Epithelial cell of proximal tubule (primary cell): ENCODE measurements around the gene NKAIN2. TPM values are rescaled to one million over a fixed set of nuclear protein-coding genes. Genes with fewer than 3 reads are reported as not detected.

Experiments used
- DNase-seq: peaks from one replicate; pipeline ENCODE4 v3.0.0-alpha.2; 2011; ENCODE audit warnings: low read depth
- H3K4me3 ChIP-seq: 2 replicates; pipeline ENCODE4 v1.5.1; 2011; ENCODE audit warnings: low read depth, mild to moderate bottlenecking, low read length
- CTCF ChIP-seq: conservative IDR thresholded peaks from 2 replicates; pipeline ENCODE4 v1.5.1; 2012; ENCODE audit warnings: low read depth, mild to moderate bottlenecking, low read length
- total RNA-seq: library from RNA; depleted of rRNA; stranded (reverse); fragments of >200 nt; gene quantifications from 2 replicates; pipeline ENCODE4 v1.2.3, GENCODE V29; 2015

NKAIN2 gene
- total RNA-seq, 1 donor from 2014 or later: under 0.01 TPM

- H3K4me3 ChIP-seq: no peak overlapping the region
- no peak for TF ChIP-seq CTCF
- no peak for DNase-seq
These were observed 94.3 kb downstream of the NKAIN2 start for GRCh38 chr6:123897965-123898364.

- TF ChIP-seq CTCF: no peak
- H3K4me3 ChIP-seq: no peak overlapping the region
- no peak for DNase-seq
These were observed 95.0 kb downstream of the NKAIN2 start for GRCh38 chr6:123898665-123899064.

- DNase-seq: no peak
- H3K4me3 ChIP-seq: no peak overlapping the region
- TF ChIP-seq CTCF: no peak
These were observed 96.1 kb downstream of the NKAIN2 start for GRCh38 chr6:123899745-123900144.

GRCh38 chr6:123901436-123901835 is 97.8 kb downstream of the NKAIN2 start:
- no peak for TF ChIP-seq CTCF
- H3K4me3 ChIP-seq: no peak overlapping the region
- DNase-seq: no peak

- TF ChIP-seq CTCF: no peak
- DNase-seq: no peak
- H3K4me3 ChIP-seq: no peak overlapping the region
These were observed 99.2 kb downstream of the NKAIN2 start for GRCh38 chr6:123902738-123903313.

- no peak for DNase-seq
- no peak for TF ChIP-seq CTCF
- no peak overlapping the region for H3K4me3 ChIP-seq
These were observed 100.6 kb downstream of the NKAIN2 start for GRCh38 chr6:123904228-123904627.

GRCh38 chr6:123908797-123909196 is 105.1 kb downstream of the NKAIN2 start:
- no peak for DNase-seq
- no peak for TF ChIP-seq CTCF

More at GRCh38 chr6:123908797-123909196, 105.1 kb downstream of the NKAIN2 start:
- H3K4me3 ChIP-seq: no peak overlapping the region
